Measurements from ENCODE around the gene DCAF7. TPM values are rescaled to one million over a fixed set of nuclear protein-coding genes. Genes with fewer than 3 reads are reported as not detected.

DCAF7 gene
- total RNA-seq, 1 donor from 2014 or later = 32.3 TPM

GRCh38 chr17:63589646-63590045, 39.4 kb downstream of the DCAF7 start:
- DNase-seq = no peak

GRCh38 chr17:63592797-63593196, 42.5 kb downstream of the DCAF7 start:
- no peak for DNase-seq

- no peak for DNase-seq
Observed at GRCh38 chr17:63595132-63595531, 44.9 kb downstream of the DCAF7 start.

GRCh38 chr17:63596856-63597586, 46.7 kb downstream of the DCAF7 start:
- DNase-seq = no peak

GRCh38 chr17:63598281-63598680, 48.0 kb downstream of the DCAF7 start:
- DNase-seq = no peak

GRCh38 chr17:63600569-63601438, 50.5 kb downstream of the DCAF7 start, which contains the start of gene TACO1:
Gene TACO1, plus strand, starts transcription at chr17:63600895. Its CDS starts 189 bp downstream, at chr17:63601084.
- peak; percentile 78 for DNase-seq

- no peak for DNase-seq
Observed at GRCh38 chr17:63601439-63602371, 51.4 kb downstream of the DCAF7 start.

GRCh38 chr17:63609816-63610573, 59.7 kb downstream of the DCAF7 start:
- DNase-seq = no peak

- no peak for DNase-seq
Observed at GRCh38 chr17:63610854-63611253, 60.6 kb downstream of the DCAF7 start.

GRCh38 chr17:63611354-63611753, 61.1 kb downstream of the DCAF7 start:
- DNase-seq = no peak

GRCh38 chr17:63613663-63614062, 63.4 kb downstream of the DCAF7 start:
- DNase-seq = no peak

GRCh38 chr17:63621229-63621683, 71.0 kb downstream of the DCAF7 start:
- no peak for DNase-seq

- peak; percentile 100 for DNase-seq
Observed at GRCh38 chr17:63621684-63622573, 71.7 kb downstream of the DCAF7 start, which contains the start of gene MAP3K3. Gene MAP3K3, plus strand, starts transcription at chr17:63622417. Its CDS starts 343 bp downstream, at chr17:63622760.

GRCh38 chr17:63622574-63623390, 72.5 kb downstream of the DCAF7 start:
- DNase-seq = peak; percentile 50

- no peak for DNase-seq
Observed at GRCh38 chr17:63623786-63624530, 73.7 kb downstream of the DCAF7 start.

- DNase-seq = no peak
Observed at GRCh38 chr17:63624531-63624880, 74.2 kb downstream of the DCAF7 start.

- DNase-seq = no peak
Observed at GRCh38 chr17:63626551-63627180, 76.4 kb downstream of the DCAF7 start.

- no peak for DNase-seq
Observed at GRCh38 chr17:63629627-63630026, 79.3 kb downstream of the DCAF7 start.

All from occipital lobe (tissue), 2 donors.